IgD-negative memory B cell (primary cell): Measurements from ENCODE around the gene NSUN6. TPM values are rescaled to one million over a fixed set of nuclear protein-coding genes. Genes with fewer than 3 reads are reported as not detected.
"Not testable (repeated sequence)": the region's sequence is repeated elsewhere in the genome, so short reads cannot be mapped to it uniquely, and the experiment has no call there.

Experiments used
- H3K27ac Mint-ChIP-seq, 3 donors: one replicate each; pipeline ENCODE4 v1.8.0; 2020 to 2022; ENCODE audit warnings: mild to moderate bottlenecking in 3 of 3, mixed read lengths in 3 of 3, moderate library complexity in 1 of 3
- H3K27me3 Mint-ChIP-seq: one replicate; pipeline ENCODE4 v1.8.0; 2021; ENCODE audit warnings: mixed read lengths
- H3K36me3 Mint-ChIP-seq: one replicate; pipeline ENCODE4 v1.8.0; 2020; ENCODE audit warnings: mild to moderate bottlenecking, mixed read lengths
- H3K4me1 Mint-ChIP-seq, 3 donors: one replicate each; pipeline ENCODE4 v1.8.0; 2020 to 2022; ENCODE audit warnings: mixed read lengths in 3 of 3, mild to moderate bottlenecking in 1 of 3
- H3K4me3 Mint-ChIP-seq, 4 donors: one replicate each; pipeline ENCODE4 v1.8.0; 2020 to 2022; ENCODE audit warnings: mild to moderate bottlenecking in 4 of 4, mixed read lengths in 4 of 4, moderate library complexity in 3 of 4
- H3K9me3 Mint-ChIP-seq, 3 donors: one replicate each; pipeline ENCODE4 v1.8.0; 2020 to 2021; ENCODE audit warnings: mixed read lengths in 3 of 3, mild to moderate bottlenecking in 1 of 3
- polyA plus RNA-seq: library from polyadenylated mRNA; unstranded; fragments of 300-500 nt; fragmentation: Illumina TruSeq; gene quantifications from one replicate; pipeline ENCODE4 v1.2.3, GENCODE V29; 2021

NSUN6 gene
- polyA plus RNA-seq, 1 donor from 2014 or later, result 8.6 TPM

DNA sequence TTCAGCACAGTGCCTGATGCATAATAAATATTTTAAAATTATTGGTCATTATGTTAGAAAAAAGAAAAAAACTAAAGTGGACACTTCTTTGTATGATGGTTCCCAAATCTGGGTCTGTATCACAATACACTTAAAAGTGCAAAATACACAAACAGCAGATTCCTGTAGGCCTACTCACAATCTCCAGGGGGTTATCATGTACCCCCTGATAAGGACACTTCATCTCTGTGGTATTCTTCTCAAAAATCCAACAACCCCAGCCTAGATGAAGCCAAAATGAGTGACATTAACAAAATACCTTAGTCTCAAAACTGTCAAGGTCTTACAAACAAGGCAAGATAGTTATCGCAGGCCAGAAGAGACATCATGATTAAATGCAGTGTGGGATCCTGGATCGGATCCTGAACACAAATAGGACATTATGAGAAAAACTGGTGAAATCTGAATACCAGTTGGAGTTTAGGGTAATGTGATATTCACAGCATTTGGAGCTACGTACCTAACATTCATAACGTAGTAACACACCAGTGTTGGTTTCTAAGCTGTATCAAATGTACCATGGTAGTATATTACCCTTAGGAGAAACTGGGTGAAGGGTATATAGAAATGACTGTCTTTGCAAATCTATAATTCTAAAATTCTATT is 45.2 kb downstream of the NSUN6 start:
- Mint-ChIP-seq H3K36me3 (peaks cover 18% of the 10 kb centered on the region), H3K9me3 (no peaks in the 10 kb centered on the region), H3K4me3 (no peak overlapping the region), H3K27me3 (no peaks in the 10 kb centered on the region), H3K27ac (no peak overlapping the region), H3K4me1 (no peaks in the 10 kb centered on the region)

GRCh38 chr10:18601321-18601720 is 50.1 kb downstream of the NSUN6 start:
- H3K36me3 Mint-ChIP-seq, result peaks cover 16% of the 10 kb centered on the region
- no peaks in the 10 kb centered on the region for H3K27me3 Mint-ChIP-seq
- no peaks in the 10 kb centered on the region for H3K9me3 Mint-ChIP-seq
- no peak overlapping the region for H3K27ac Mint-ChIP-seq
- H3K4me1 Mint-ChIP-seq, result peaks cover 0 to 3% (median 0%) of the 10 kb centered on the region in 3 donors
- no peak overlapping the region for H3K4me3 Mint-ChIP-seq

DNA sequence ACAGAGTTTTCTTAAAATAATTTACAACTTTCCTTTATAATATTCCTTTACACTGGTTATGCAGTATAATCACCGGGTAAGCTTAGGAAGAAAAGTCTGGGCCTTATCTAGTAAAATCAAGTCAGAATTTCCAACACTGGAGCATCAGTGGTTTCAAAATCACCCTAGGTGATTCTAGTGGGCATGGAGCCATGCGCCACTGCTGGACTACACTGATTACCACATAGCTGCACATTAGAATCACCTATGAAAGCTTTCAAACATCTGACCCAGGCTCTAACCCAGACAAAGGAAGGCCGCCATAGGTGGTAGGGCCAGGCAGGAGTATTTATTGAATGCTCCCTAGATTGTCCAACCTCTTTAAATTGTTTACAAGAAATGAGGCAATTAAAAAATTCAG is 52.0 kb downstream of the NSUN6 start:
- H3K9me3 Mint-ChIP-seq, result no peaks in the 10 kb centered on the region
- H3K27ac Mint-ChIP-seq, result no peak overlapping the region
- peaks cover 18% of the 10 kb centered on the region for H3K36me3 Mint-ChIP-seq
- peaks cover 0 to 3% (median 0%) of the 10 kb centered on the region in 3 donors for H3K4me1 Mint-ChIP-seq
- H3K4me3 Mint-ChIP-seq, result no peak overlapping the region
- H3K27me3 Mint-ChIP-seq, result no peaks in the 10 kb centered on the region

DNA sequence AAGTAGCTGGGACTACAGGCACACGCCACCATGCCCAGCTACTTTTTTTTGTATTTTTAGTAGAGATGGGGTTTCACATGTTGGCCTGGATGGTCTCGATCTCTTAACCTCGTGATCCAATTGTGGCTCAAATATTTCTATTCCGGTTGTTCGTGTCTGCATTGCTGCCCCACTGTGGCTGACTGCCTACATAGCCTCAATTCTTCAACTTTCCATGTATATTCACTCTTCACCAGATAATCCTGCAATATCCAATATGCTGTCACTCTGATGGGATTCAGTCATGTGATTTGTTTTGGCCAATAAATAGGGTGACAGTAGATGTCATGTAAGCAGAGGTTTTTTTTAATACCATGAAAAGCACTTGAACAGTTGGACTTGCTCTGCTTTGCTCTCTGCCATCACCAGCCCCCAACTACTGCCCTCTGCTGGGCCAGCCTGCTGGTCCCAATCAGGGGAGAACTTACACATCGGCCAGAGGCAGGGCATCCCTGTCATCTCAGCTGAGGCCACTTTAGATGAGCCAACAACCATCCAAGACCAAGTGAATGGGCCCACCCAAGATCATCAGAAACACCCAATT is 56.7 kb downstream of the NSUN6 start:
- H3K36me3 Mint-ChIP-seq, result peaks cover 23% of the 10 kb centered on the region
- H3K4me3 Mint-ChIP-seq, result no peak overlapping the region
- peaks cover 0 to 2% (median 0%) of the 10 kb centered on the region in 3 donors for H3K9me3 Mint-ChIP-seq
- peak overlapping the region in 1 of 3 donors; percentile 26 for H3K27ac Mint-ChIP-seq
- H3K4me1 Mint-ChIP-seq, result peaks cover 0 to 5% (median 1%) of the 10 kb centered on the region in 3 donors
- H3K27me3 Mint-ChIP-seq, result no peaks in the 10 kb centered on the region

DNA sequence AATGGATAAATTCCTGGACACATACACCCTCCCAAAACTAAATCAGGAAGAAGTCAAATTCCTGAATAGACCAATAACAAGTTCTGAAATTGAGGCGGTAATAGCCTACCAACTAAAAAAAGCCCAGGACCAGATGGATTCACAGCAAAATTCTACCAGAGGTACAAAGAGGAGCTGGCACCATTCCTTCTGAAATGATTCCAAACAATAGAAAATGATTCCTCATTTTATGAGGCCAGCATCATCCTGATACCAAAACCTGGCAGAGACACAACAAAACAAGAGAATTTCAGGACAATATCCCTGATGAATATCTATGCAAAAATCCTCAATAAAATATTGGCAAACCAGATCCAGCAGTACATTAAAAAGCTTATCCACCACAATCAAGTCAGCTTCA is 60.2 kb downstream of the NSUN6 start:
- H3K4me1 Mint-ChIP-seq, H3K9me3 Mint-ChIP-seq, H3K27ac Mint-ChIP-seq, H3K27me3 Mint-ChIP-seq: not testable (repeated sequence)
- Mint-ChIP-seq H3K4me3 (peak overlapping the region in 1 of 4 donors; percentile 26), H3K36me3 (peaks cover 28% of the 10 kb centered on the region)

- peaks cover 23% of the 10 kb centered on the region for H3K36me3 Mint-ChIP-seq
- not testable (repeated sequence) for H3K27ac Mint-ChIP-seq, H3K27me3 Mint-ChIP-seq, H3K9me3 Mint-ChIP-seq, H3K4me1 Mint-ChIP-seq, H3K4me3 Mint-ChIP-seq
Measured at GRCh38 chr10:18586637-18587036, 64.8 kb downstream of the NSUN6 start.

DNA sequence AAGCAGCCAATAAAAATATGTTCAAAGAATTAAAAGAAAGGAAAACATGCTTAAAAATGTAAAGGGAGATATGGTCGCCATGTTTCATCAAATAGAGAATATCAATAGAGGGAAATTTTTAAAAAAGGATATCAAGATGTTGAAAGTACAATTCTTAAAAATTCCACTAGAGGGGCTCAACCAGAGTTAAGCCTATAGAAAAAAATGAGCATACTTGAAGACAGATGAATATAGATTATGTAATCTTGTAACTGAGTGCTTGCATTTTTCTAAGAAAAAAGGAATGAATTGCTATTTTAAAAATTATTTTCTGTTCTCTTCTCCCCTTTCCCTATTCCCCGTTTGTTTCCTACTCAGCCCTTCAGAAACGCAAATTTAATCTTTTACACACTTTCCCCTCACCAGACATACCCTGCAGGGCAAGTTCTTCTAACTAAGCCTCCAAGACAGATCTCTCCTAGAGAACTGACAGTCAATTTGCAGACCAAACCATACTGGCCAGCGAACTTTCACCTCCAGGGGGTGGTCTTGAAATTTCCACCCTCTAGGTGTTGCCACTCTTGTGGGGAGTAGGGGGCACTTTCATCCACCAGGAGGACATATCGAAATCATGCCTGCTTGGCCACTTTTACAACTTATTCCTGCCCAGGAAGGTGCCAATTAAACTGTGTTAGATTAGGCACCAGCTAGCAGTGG is 67.7 kb downstream of the NSUN6 start:
- Mint-ChIP-seq H3K36me3 (peaks cover 29% of the 10 kb centered on the region), H3K9me3 (no peaks in the 10 kb centered on the region), H3K27me3 (no peaks in the 10 kb centered on the region), H3K27ac (no peak overlapping the region), H3K4me1 (no peaks in the 10 kb centered on the region), H3K4me3 (no peak overlapping the region)

GRCh38 chr10:18582803-18583202 is 68.6 kb downstream of the NSUN6 start:
- H3K27me3 Mint-ChIP-seq, result no peaks in the 10 kb centered on the region
- H3K4me1 Mint-ChIP-seq, result no peaks in the 10 kb centered on the region
- H3K4me3 Mint-ChIP-seq, result no peak overlapping the region
- H3K27ac Mint-ChIP-seq, result no peak overlapping the region
- peaks cover 28% of the 10 kb centered on the region for H3K36me3 Mint-ChIP-seq
- peaks cover 0 to 3% (median 0%) of the 10 kb centered on the region in 3 donors for H3K9me3 Mint-ChIP-seq

- Mint-ChIP-seq H3K27ac (peak overlapping the region in 1 of 3 donors; percentile 15), H3K4me3 (no peak overlapping the region), H3K36me3 (peaks cover 40% of the 10 kb centered on the region), H3K4me1 (no peaks in the 10 kb centered on the region), H3K27me3 (no peaks in the 10 kb centered on the region), H3K9me3 (peaks cover 3 to 5% (median 3%) of the 10 kb centered on the region in 3 donors)
Measured at GRCh38 chr10:18577823-18578685, 73.3 kb downstream of the NSUN6 start.

GRCh38 chr10:18576586-18576985 is 74.8 kb downstream of the NSUN6 start:
- Mint-ChIP-seq H3K4me3 (no peak overlapping the region), H3K27me3 (no peaks in the 10 kb centered on the region), H3K4me1 (no peaks in the 10 kb centered on the region), H3K36me3 (peaks cover 36% of the 10 kb centered on the region), H3K27ac (no peak overlapping the region), H3K9me3 (peaks cover 3 to 5% (median 3%) of the 10 kb centered on the region in 3 donors)

DNA sequence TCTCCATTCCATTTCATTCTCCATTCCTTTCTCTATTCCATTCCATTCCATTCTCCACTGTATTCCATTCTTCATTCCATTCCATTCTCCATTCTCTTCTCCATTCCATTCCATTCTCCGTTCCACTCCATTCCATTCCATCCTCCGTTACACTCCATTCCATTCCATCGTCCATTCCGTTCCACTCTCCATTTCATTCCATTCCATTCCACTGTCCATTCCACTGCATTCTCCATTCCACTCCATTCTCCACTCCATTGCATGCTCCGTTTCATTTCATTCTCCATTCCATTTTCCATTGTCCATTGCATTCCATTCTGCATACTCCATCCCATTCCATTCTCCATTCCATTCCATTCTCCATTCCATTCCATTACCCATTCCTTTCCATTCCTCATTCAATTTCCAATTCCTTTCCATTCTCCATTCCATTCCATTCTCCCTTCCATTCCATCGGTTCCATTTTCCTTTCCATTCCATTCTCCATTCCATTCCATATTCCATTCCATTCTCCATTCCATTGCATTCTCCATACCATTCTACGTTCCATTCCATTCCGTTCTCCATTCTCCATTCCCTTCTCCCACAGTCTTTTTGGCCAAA is 78.3 kb downstream of the NSUN6 start:
- Mint-ChIP-seq H3K9me3 (peaks cover 0 to 5% (median 3%) of the 10 kb centered on the region in 3 donors), H3K4me1 (no peaks in the 10 kb centered on the region), H3K27me3 (no peaks in the 10 kb centered on the region), H3K4me3 (no peak overlapping the region), H3K27ac (no peak overlapping the region), H3K36me3 (peaks cover 17% of the 10 kb centered on the region)

DNA sequence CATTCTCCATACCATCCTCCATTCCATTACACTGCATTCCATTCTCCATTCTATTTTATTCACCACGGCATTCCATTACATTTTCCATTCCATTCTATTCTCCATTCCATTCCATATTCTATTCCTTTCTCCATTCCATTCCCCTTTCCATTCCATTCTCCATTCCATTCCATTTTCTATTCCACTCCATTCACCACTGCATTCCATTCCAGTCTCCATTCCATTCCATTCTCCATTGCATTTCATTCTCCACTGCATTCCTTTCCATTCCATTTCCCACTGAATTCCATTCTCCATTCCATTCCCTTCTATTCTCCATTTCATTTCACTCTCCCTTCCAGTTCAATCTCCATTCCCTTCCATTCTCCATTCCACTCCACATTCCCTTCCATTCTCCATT is 79.6 kb downstream of the NSUN6 start:
- Mint-ChIP-seq H3K4me3 (no peak overlapping the region), H3K27ac (no peak overlapping the region), H3K36me3 (peaks cover 12% of the 10 kb centered on the region), H3K9me3 (no peaks in the 10 kb centered on the region), H3K27me3 (no peaks in the 10 kb centered on the region), H3K4me1 (no peaks in the 10 kb centered on the region)

- H3K27ac Mint-ChIP-seq, result no peak overlapping the region
- H3K4me1 Mint-ChIP-seq, result no peaks in the 10 kb centered on the region
- H3K4me3 Mint-ChIP-seq, result no peak overlapping the region
- H3K27me3 Mint-ChIP-seq, result no peaks in the 10 kb centered on the region
- H3K9me3 Mint-ChIP-seq, result no peaks in the 10 kb centered on the region
- H3K36me3 Mint-ChIP-seq, result peaks cover 8% of the 10 kb centered on the region
Measured at GRCh38 chr10:18571076-18571475, 80.3 kb downstream of the NSUN6 start.

- not testable (repeated sequence) for H3K4me1 Mint-ChIP-seq, H3K27ac Mint-ChIP-seq, H3K9me3 Mint-ChIP-seq, H3K36me3 Mint-ChIP-seq, H3K4me3 Mint-ChIP-seq, H3K27me3 Mint-ChIP-seq
Measured at GRCh38 chr10:18570386-18570785, 81.0 kb downstream of the NSUN6 start.
